ENCODE measurements around the gene CAMSAP2. TPM values are rescaled to one million over a fixed set of nuclear protein-coding genes. Genes with fewer than 3 reads are reported as not detected.

Gene CAMSAP2
- polyA plus RNA-seq, 2 of the 4 experiments (the other 2 are of a cell fraction) = 17.3 to 28.5 TPM

- FAIRE-seq (no peak), ATAC-seq (no peak), DNase-seq (ENCODE audit: low read depth in 1 of 2, low spot score in 1 of 2) (no peak)
- H3K4me3 ChIP-seq = no peak overlapping the region
- TF ChIP-seq RAD21 (conservative IDR thresholded peaks at IDR 0.05 in 1 of 2, IDR thresholded peaks at IDR 0.05 in 1 of 2) (no peak), TFCP2L1 (CRISPR knock-in tag; IDR thresholded peaks at IDR 0.05) (no peak), MAFK (IDR thresholded peaks at IDR 0.05; ENCODE audit: partially characterized antibody) (peak; percentile 22)
- H3K4me1 ChIP-seq = peaks cover 14% of the 10 kb centered on the region
- WGBS (ENCODE audit: missing lambda C conversion rate) = 87% methylated on average over 5 of the region's 5 CpGs
- ChIA-PET CTCF (interaction anchor here (0.9 kb wide), 1 partner anchor 158 kb away, joined by 3 read pairs; no protein-coding TSS in a partner anchor), POLR2A (interaction anchor here (0.9 kb wide), 1 partner anchor 111 kb away, joined by 3 read pairs; the partner anchor contains the start of gene DDX59)
- H3K4me2 ChIP-seq = no peak overlapping the region
- 0 out of 3 replicates have a peak, but pooled peaks cover 7% of the 10 kb centered on the region for H3K9me3 ChIP-seq
- no peak overlapping the region for H3K27ac ChIP-seq
Observed at GRCh38 chr1:200780545-200781369, 42.1 kb downstream of the CAMSAP2 start.

GRCh38 chr1:200783926-200784325, 45.2 kb downstream of the CAMSAP2 start:
- FAIRE-seq (no peak), ATAC-seq (no peak), DNase-seq (ENCODE audit: low read depth in 1 of 2, low spot score in 1 of 2) (no peak)
- CTCF ChIA-PET = no interaction called here
- no peaks in the 10 kb centered on the region for H3K4me1 ChIP-seq
- no peak overlapping the region for H3K4me2 ChIP-seq
- WGBS (ENCODE audit: missing lambda C conversion rate) = 92% methylated on average over 6 of the region's 6 CpGs
- TF ChIP-seq CHD4 (IDR thresholded peaks at IDR 0.05; ENCODE audit: borderline replicate concordance) = no peak
- no peak for TF ChIP-seq RFX5 (IDR thresholded peaks at IDR 0.05)
- no peak for TF ChIP-seq CTCF (IDR thresholded peaks at IDR 0.05)
- TF ChIP-seq GATA3 (IDR thresholded peaks at IDR 0.05; ENCODE audit: borderline replicate concordance) = no peak
- TF ChIP-seq CHD2 (IDR thresholded peaks at IDR 0.05; ENCODE audit: low read length, partially characterized antibody) = no peak
- no peak for TF ChIP-seq HOXB5 (CRISPR knock-in tag; IDR thresholded peaks at IDR 0.05)
- TF ChIP-seq JUNB (IDR thresholded peaks at IDR 0.05) = no peak
- TF ChIP-seq SMC3 (IDR thresholded peaks at IDR 0.05) = no peak
- TF ChIP-seq NR3C1 (IDR thresholded peaks at IDR 0.05) = no peak
- no peak for TF ChIP-seq ZFP36 (IDR thresholded peaks at IDR 0.05; ENCODE audit: borderline replicate concordance, partially characterized antibody)
- TF ChIP-seq HDAC2 (IDR thresholded peaks at IDR 0.05) = no peak
- no peak for TF ChIP-seq NFE2L2 (conservative IDR thresholded peaks at IDR 0.05; ENCODE audit: low read length)
- H3K27ac ChIP-seq = no peak overlapping the region
- H3K9me3 ChIP-seq = 0 out of 3 replicates have a peak, but pooled peaks cover 7% of the 10 kb centered on the region
- H3K4me3 ChIP-seq = no peak overlapping the region
- POLR2A ChIA-PET = no interaction called here

GRCh38 chr1:200784576-200784975, 45.9 kb downstream of the CAMSAP2 start:
- H3K27ac ChIP-seq = no peak overlapping the region
- H3K4me1 ChIP-seq = no peaks in the 10 kb centered on the region
- 97% methylated on average over 4 of the region's 4 CpGs for WGBS (ENCODE audit: missing lambda C conversion rate)
- no peak overlapping the region for H3K4me2 ChIP-seq
- CTCF ChIA-PET = no interaction called here
- no peak for DNase-seq (ENCODE audit: low read depth in 1 of 2, low spot score in 1 of 2)
- TF ChIP-seq CEBPB (IDR thresholded peaks at IDR 0.05) = no peak
- TF ChIP-seq NFE2L2 (conservative IDR thresholded peaks at IDR 0.05; ENCODE audit: low read length) = no peak
- no peak for TF ChIP-seq ESRRA (IDR thresholded peaks at IDR 0.05; ENCODE audit: borderline replicate concordance, low read length)
- TF ChIP-seq CHD4 (IDR thresholded peaks at IDR 0.05; ENCODE audit: borderline replicate concordance) = no peak
- no peak for TF ChIP-seq POLR2AphosphoS2 (conservative IDR thresholded peaks at IDR 0.05; ENCODE audit: low read length)
- no peak for TF ChIP-seq CHD2 (IDR thresholded peaks at IDR 0.05; ENCODE audit: low read length, partially characterized antibody)
- TF ChIP-seq MAX (IDR thresholded peaks at IDR 0.05) = no peak
- TF ChIP-seq KDM5A (IDR thresholded peaks at IDR 0.05) = no peak
- TF ChIP-seq RNF2 (IDR thresholded peaks at IDR 0.05; ENCODE audit: borderline replicate concordance, low read depth) = no peak
- TF ChIP-seq EHF (CRISPR knock-in tag; IDR thresholded peaks at IDR 0.05) = no peak
- 0 out of 3 replicates have a peak, but pooled peaks cover 7% of the 10 kb centered on the region for H3K9me3 ChIP-seq
- ATAC-seq = no peak
- H3K4me3 ChIP-seq = no peak overlapping the region
- FAIRE-seq = no peak
- POLR2A ChIA-PET = no interaction called here

All from A549 (cell line).